GM12878 (cell line): ENCODE data around the gene PEX16. TPM values are rescaled to one million over a fixed set of nuclear protein-coding genes. Genes with fewer than 3 reads are reported as not detected.

ENCODE experiments used
- ATAC-seq: fragments of 200-7000 bp; cut with Tn5 transposase; 3 replicates; pipeline ENCODE4 v1.9.1; 2020; ENCODE audit warnings: mild to moderate bottlenecking, moderate library complexity
- BruUV-seq: library from RNA; stranded (reverse); fragments of 400-500 nt; replicated peaks from 2 replicates; lab custom pipeline; 2021; lab: Mats Ljungman, UMichigan
- CTCF ChIA-PET: fragments of 300-600 bp; sonication (Branson Sonifier 250); formaldehyde crosslinking; extraction: SDS; loops from one replicate; lab custom pipeline; 2021; ENCODE audit warnings: inconsistent platforms; lab: Yijun Ruan, JAX
- POLR2A ChIA-PET: fragments of 350-600 bp; formaldehyde crosslinking; extraction: SDS; loops from one replicate; lab custom pipeline; 2021; ENCODE audit warnings: inconsistent platforms; lab: Charles Lee
- RAD21 ChIA-PET: fragments of 300-600 bp; sonication (Branson Sonifier 250); formaldehyde crosslinking; loops from one replicate; lab custom pipeline; 2023; ENCODE audit warnings: antibody characterized with exemption; ENCODE audit not compliant: unreplicated experiment; lab: Charles Lee
- SMC1A ChIA-PET: fragments of 300-600 bp; sonication (Branson Sonifier 250); formaldehyde crosslinking; loops from one replicate; lab custom pipeline; 2023; ENCODE audit not compliant: unreplicated experiment, uncharacterized antibody; lab: Charles Lee
- DNase-seq: peaks from one replicate; pipeline ENCODE4 v3.0.0-alpha.2; 2011; ENCODE audit warnings: low read depth, low spot score
- FAIRE-seq: peaks from 3 replicates; lab custom pipeline; 2011; peaks lifted over from hg19 to GRCh38; lab: Jason Lieb, UNC
- H2AFZ ChIP-seq: 2 replicates; pipeline ENCODE4 v1.6.0; 2011; ENCODE audit warnings: low read depth, low read length, control low read depth; ENCODE audit not compliant: control insufficient read depth
- H3K27ac ChIP-seq: 2 replicates; pipeline ENCODE4 v1.5.1; 2011; ENCODE audit warnings: control low read depth; ENCODE audit not compliant: control insufficient read depth, insufficient read depth
- H3K27me3 ChIP-seq, 2 experiments: replicated peaks in 1 of 2; 2 replicates each; pipeline versions ENCODE4 v1.6.0 to v1.6.1; 2011; ENCODE audit warnings: low read length in 1 of 2; ENCODE audit not compliant: control insufficient read depth in 2 of 2, insufficient read depth in 2 of 2
- H3K36me3 ChIP-seq, 2 experiments: 2 replicates each; pipeline ENCODE4 v1.5.1; 2011; ENCODE audit warnings: low read length in 1 of 2; ENCODE audit not compliant: control insufficient read depth in 2 of 2, insufficient read depth in 2 of 2
- H3K4me1 ChIP-seq: 2 replicates; pipeline ENCODE4 v1.6.1; 2011; ENCODE audit warnings: mild to moderate bottlenecking, low read length, moderate library complexity, mixed read lengths; ENCODE audit not compliant: control insufficient read depth, insufficient read depth
- H3K4me2 ChIP-seq: 2 replicates; pipeline ENCODE4 v1.6.0; 2011; ENCODE audit warnings: control low read depth; ENCODE audit not compliant: control insufficient read depth, insufficient read depth
- H3K4me3 ChIP-seq: fragments of 200-600 bp; sonication (generic); 2 replicates; pipeline ENCODE4 v1.5.1; 2016
- H3K79me2 ChIP-seq: 2 replicates; pipeline ENCODE4 v1.6.0; 2011; ENCODE audit warnings: low read length; ENCODE audit not compliant: control insufficient read depth, insufficient read depth
- H3K9ac ChIP-seq: 2 replicates; pipeline ENCODE4 v1.8.0; 2011; ENCODE audit warnings: low read length, control low read depth, mixed read lengths; ENCODE audit not compliant: control insufficient read depth, insufficient read depth
- H3K9me3 ChIP-seq: replicated peaks from 3 replicates; pipeline ENCODE4 v1.5.1; 2011; ENCODE audit warnings: mild to moderate bottlenecking, low read length; ENCODE audit not compliant: control insufficient read depth, insufficient read depth
- H4K20me1 ChIP-seq: 2 replicates; pipeline ENCODE4 v1.6.0; 2011; ENCODE audit not compliant: control insufficient read depth, insufficient read depth
- ESRRA ChIP-seq: IDR thresholded peaks from 2 replicates; pipeline ENCODE4 v1.6.1; 2012; ENCODE audit warnings: mild to moderate bottlenecking, low read length, improper control_type of control experiment
- GABPA ChIP-seq: IDR thresholded peaks from 2 replicates; pipeline ENCODE4 v1.6.1; 2014; ENCODE audit warnings: antibody characterized with exemption, low read depth, mild to moderate bottlenecking, inconsistent platforms
- KDM1A ChIP-seq: fragments of 200-600 bp; sonication (generic); IDR thresholded peaks from 2 replicates; pipeline ENCODE4 v1.6.1; 2016; ENCODE audit warnings: borderline replicate concordance
- KLF5 ChIP-seq: fragments of 450-650 bp; IDR thresholded peaks from 2 replicates; pipeline ENCODE4 v1.6.1; 2014; ENCODE audit warnings: mild to moderate bottlenecking; ENCODE audit not compliant: partially characterized antibody
- PAX8 ChIP-seq: fragments of 450-650 bp; IDR thresholded peaks from 2 replicates; pipeline ENCODE4 v1.6.1; 2017; ENCODE audit warnings: mild to moderate bottlenecking, moderate library complexity
- POLR2AphosphoS2 ChIP-seq: IDR thresholded peaks from 2 replicates; pipeline ENCODE4 v1.6.1; 2011; ENCODE audit warnings: low read depth, mild to moderate bottlenecking, low read length, improper control_type of control experiment, moderate library complexity
- RCOR1 ChIP-seq: conservative IDR thresholded peaks from 2 replicates; pipeline ENCODE4 v1.6.1; 2012; ENCODE audit warnings: low read depth, low read length, improper control_type of control experiment
- SREBF1 ChIP-seq: IDR thresholded peaks from 2 replicates; pipeline ENCODE4 v1.6.1; 2012; ENCODE audit warnings: mild to moderate bottlenecking, low read length
- ZBED1 ChIP-seq: IDR thresholded peaks from 2 replicates; pipeline ENCODE4 v1.6.1; 2016; ENCODE audit warnings: borderline replicate concordance
- WGBS: methylation state at CpG from one replicate; pipeline ENCODE4 v1.1.6; 2016; ENCODE audit warnings: low lambda C conversion rate; ENCODE audit not compliant: insufficient replicate concordance, insufficient coverage; ENCODE audit errors: missing lambda C conversion rate; 5-methylcytosine and 5-hydroxymethylcytosine counted together
- in situ Hi-C: fragments of 300-500 bp; cut with MboI; formaldehyde crosslinking; loops from 9 replicates; pipeline ENCODE4 v1.14.3; 2018; ENCODE audit warnings: mixed read lengths
- intact Hi-C: fragments of 100-400 bp; cut with micrococcal nuclease; formaldehyde crosslinking; loops from one replicate; pipeline ENCODE4 v1.14.2; 2022; ENCODE audit not compliant: unreplicated experiment
- polyA plus RNA-seq, 11 experiments: library from polyadenylated mRNA; depleted of rRNA in 4 of 11; unstranded in 6 of 11; stranded (reverse) in 5 of 11; fragments of >200 nt; fragmentation: Nextera tagmentation in 4 of 11; fragmentation: Illumina TruSeq in 1 of 11; extraction: Ambion mirVana in 4 of 11; extraction: Trizol in 1 of 11; gene quantifications; 1 replicate in 1 of 11; 2 replicates in 10 of 11; pipeline versions ENCODE4 v1.2.1 to v1.2.3, GENCODE V29; 2011 to 2016; ENCODE audit warnings: inconsistent platforms in 2 of 11, missing spikeins in 2 of 11, low read depth in 1 of 11
- total RNA-seq, 4 experiments: library from RNA; depleted of rRNA in 3 of 4; stranded (reverse); fragments of >200 nt in 3 of 4; fragmentation: Illumina TruSeq in 1 of 4; extraction: Trizol in 1 of 4; gene quantifications; 2 replicates each; pipeline versions ENCODE4 v1.2.1 to v1.2.3, GENCODE V29; 2013 to 2021
- TF ChIP-seq, protein P1 (sequence below): IDR thresholded peaks from 2 replicates; pipeline ENCODE4 v1.6.1; 2011; ENCODE audit warnings: borderline replicate concordance, low read depth, mild to moderate bottlenecking, moderate library complexity, low read length; ENCODE audit not compliant: insufficient read depth, poor library complexity, severe bottlenecking
- TF ChIP-seq, protein P2 (sequence below): fragments of 450-650 bp; IDR thresholded peaks from 2 replicates; pipeline ENCODE4 v1.6.1; 2017; ENCODE audit warnings: mild to moderate bottlenecking

The PEX16 gene
- total and polyA plus RNA-seq, 10 of the 15 experiments (the other 5 are each of a cell fraction or from before 2014, with no cell fraction given) = 1.4 to 53.5 (median 27.6) TPM

DNA sequence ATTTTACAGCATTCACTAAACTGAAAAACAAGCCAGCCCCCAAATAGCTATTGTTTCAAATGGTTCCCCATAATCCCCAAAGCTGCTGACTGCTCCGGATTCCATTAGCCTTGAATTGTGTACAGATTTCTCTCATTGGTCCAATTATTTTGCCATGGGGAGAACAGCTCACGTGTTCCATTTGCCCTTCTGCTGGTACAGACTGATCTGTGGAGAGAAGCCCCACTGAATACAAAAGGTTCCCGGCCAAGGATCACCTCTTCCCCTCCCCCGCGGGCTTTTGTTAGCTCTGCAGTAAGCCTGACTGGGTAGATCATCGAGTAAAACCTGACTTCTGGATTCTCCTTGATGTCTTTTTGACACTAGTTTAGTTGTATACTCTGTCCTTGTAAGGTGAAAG, 41.3 kb downstream of the PEX16 start:
- FAIRE-seq (no peak), ATAC-seq (no peak), DNase-seq (no peak)
- Histone ChIP-seq H3K9ac (no peak overlapping the region), H3K9me3 (no peaks in the 10 kb centered on the region), H3K27ac (no peak overlapping the region), H3K79me2 (no peaks in the 10 kb centered on the region), H3K27me3 (no peaks in the 10 kb centered on the region), H3K4me2 (no peak overlapping the region), H3K36me3 (peaks cover 4 to 23% of the 10 kb centered on the region in 2 experiments), H3K4me1 (no peaks in the 10 kb centered on the region), H3K4me3 (no peak overlapping the region), H2AFZ (no peak overlapping the region), H4K20me1 (no peaks in the 10 kb centered on the region)
- ChIA-PET RAD21 (interaction anchor here (1.2 kb wide), 1 partner anchor 34 kb away, joined by 3 read pairs; no protein-coding TSS in a partner anchor), POLR2A (interaction anchor here (0.5 kb wide), 1 partner anchor 249 kb away, joined by 3 read pairs; no protein-coding TSS in a partner anchor), SMC1A (interaction anchor here (0.8 to 1.4 kb wide), 5 partner anchors 14 to 130 kb away, joined by 3 to 6 read pairs (median 3); partner anchors contain the start of gene CRY2), CTCF (interaction anchor here (0.5 to 1.6 kb wide), 4 partner anchors 11 to 130 kb away, joined by 3 to 6 read pairs (median 3); no protein-coding TSS in a partner anchor)
- no peak for TF ChIP-seq PAX8
- TF ChIP-seq, protein P1, sequence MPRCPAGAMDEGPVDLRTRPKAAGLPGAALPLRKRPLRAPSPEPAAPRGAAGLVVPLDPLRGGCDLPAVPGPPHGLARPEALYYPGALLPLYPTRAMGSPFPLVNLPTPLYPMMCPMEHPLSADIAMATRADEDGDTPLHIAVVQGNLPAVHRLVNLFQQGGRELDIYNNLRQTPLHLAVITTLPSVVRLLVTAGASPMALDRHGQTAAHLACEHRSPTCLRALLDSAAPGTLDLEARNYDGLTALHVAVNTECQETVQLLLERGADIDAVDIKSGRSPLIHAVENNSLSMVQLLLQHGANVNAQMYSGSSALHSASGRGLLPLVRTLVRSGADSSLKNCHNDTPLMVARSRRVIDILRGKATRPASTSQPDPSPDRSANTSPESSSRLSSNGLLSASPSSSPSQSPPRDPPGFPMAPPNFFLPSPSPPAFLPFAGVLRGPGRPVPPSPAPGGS = no peak
- TF ChIP-seq, protein P2, sequence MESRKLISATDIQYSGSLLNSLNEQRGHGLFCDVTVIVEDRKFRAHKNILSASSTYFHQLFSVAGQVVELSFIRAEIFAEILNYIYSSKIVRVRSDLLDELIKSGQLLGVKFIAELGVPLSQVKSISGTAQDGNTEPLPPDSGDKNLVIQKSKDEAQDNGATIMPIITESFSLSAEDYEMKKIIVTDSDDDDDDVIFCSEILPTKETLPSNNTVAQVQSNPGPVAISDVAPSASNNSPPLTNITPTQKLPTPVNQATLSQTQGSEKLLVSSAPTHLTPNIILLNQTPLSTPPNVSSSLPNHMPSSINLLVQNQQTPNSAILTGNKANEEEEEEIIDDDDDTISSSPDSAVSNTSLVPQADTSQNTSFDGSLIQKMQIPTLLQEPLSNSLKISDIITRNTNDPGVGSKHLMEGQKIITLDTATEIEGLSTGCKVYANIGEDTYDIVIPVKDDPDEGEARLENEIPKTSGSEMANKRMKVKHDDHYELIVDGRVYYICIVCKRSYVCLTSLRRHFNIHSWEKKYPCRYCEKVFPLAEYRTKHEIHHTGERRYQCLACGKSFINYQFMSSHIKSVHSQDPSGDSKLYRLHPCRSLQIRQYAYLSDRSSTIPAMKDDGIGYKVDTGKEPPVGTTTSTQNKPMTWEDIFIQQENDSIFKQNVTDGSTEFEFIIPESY = no peak
- no peak for TF ChIP-seq ZBED1
- TF ChIP-seq GABPA = no peak
- no peak for TF ChIP-seq POLR2AphosphoS2
- TF ChIP-seq KDM1A = no peak
- TF ChIP-seq KLF5 = no peak
- no peak for TF ChIP-seq ESRRA
- no peak for TF ChIP-seq SREBF1
- TF ChIP-seq RCOR1 = no peak
- BruUV-seq = no TSS peak
- intact Hi-C loops = no loop called here
- in situ Hi-C loops = no loop called here
- WGBS = 86% methylated on average over 6 of the region's 6 CpGs
